ENCODE results near the gene NOC4L. TPM values are rescaled to one million over a fixed set of nuclear protein-coding genes. Genes with fewer than 3 reads are reported as not detected.

Gene NOC4L
- total RNA-seq, 1 donor from 2014 or later = 36.4 TPM

DNA sequence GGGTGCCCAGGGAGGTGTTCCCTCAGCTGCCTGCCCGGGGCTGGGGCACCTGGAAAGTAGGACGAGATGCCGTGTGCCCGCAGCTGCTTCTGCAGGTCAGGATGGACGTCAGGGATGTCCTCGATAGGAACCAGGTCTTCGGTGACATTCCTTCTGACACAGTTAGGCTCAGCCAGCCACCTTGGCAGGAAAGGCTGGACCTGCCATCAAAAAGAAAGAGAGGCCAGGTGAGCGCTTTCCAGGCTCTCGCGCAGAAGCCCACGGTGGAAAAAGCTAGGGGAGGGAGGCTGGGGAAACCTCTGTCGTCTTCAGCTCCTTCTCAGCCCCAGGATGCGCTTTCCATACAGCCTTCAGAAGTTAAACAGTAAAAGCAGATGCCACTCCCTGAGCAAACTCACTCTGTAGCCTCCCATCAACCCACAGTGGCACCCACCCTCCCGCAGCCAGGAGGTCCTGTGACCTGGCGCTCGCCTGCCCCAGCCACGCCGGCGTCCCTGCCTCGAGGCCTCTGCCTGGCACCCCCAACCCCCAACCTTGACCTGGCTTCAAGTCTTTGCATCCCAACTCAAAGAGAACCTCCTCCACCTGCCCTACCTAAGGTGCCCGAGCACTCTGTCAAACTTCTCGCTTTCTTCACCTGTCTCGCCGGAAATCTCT is 1.4 kb upstream of the NOC4L start:
- peak overlapping the region; percentile 79 for H3K4me3 Mint-ChIP-seq
- H3K27me3 Mint-ChIP-seq (ENCODE audit: low read depth) = peaks cover 6% of the 10 kb centered on the region
- no peak overlapping the region for H3K27ac Mint-ChIP-seq (ENCODE audit: unreplicated experiment)
- H3K36me3 Mint-ChIP-seq (ENCODE audit: low read depth) = peaks cover 10% of the 10 kb centered on the region
- no peak for DNase-seq (ENCODE audit: low read depth, low spot score)
- no peaks in the 10 kb centered on the region for H3K9me3 Mint-ChIP-seq
- TF ChIP-seq, protein P1, sequence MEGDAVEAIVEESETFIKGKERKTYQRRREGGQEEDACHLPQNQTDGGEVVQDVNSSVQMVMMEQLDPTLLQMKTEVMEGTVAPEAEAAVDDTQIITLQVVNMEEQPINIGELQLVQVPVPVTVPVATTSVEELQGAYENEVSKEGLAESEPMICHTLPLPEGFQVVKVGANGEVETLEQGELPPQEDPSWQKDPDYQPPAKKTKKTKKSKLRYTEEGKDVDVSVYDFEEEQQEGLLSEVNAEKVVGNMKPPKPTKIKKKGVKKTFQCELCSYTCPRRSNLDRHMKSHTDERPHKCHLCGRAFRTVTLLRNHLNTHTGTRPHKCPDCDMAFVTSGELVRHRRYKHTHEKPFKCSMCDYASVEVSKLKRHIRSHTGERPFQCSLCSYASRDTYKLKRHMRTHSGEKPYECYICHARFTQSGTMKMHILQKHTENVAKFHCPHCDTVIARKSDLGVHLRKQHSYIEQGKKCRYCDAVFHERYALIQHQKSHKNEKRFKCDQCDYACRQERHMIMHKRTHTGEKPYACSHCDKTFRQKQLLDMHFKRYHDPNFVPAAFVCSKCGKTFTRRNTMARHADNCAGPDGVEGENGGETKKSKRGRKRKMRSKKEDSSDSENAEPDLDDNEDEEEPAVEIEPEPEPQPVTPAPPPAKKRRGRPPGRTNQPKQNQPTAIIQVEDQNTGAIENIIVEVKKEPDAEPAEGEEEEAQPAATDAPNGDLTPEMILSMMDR (conservative IDR thresholded peaks at IDR 0.05) = no peak
- H3K4me1 Mint-ChIP-seq = peaks cover 18% of the 10 kb centered on the region

- peak overlapping the region; percentile 79 for H3K4me3 Mint-ChIP-seq
- TF ChIP-seq, protein P1 (conservative IDR thresholded peaks at IDR 0.05) = no peak
- H3K4me1 Mint-ChIP-seq = peaks cover 18% of the 10 kb centered on the region
- H3K27ac Mint-ChIP-seq (ENCODE audit: unreplicated experiment) = no peak overlapping the region
- H3K36me3 Mint-ChIP-seq (ENCODE audit: low read depth) = peaks cover 7% of the 10 kb centered on the region
- no peaks in the 10 kb centered on the region for H3K9me3 Mint-ChIP-seq
- peaks cover 4% of the 10 kb centered on the region for H3K27me3 Mint-ChIP-seq (ENCODE audit: low read depth)
- no peak for DNase-seq (ENCODE audit: low read depth, low spot score)
Measured at GRCh38 chr12:132143336-132144071, 753 bp upstream of the NOC4L start.

GRCh38 chr12:132144810-132145168 is 532 bp downstream of the NOC4L start:
- Mint-ChIP-seq H3K4me1 (peaks cover 18% of the 10 kb centered on the region), H3K36me3 (ENCODE audit: low read depth) (peaks cover 3% of the 10 kb centered on the region), H3K27me3 (ENCODE audit: low read depth) (peaks cover 4% of the 10 kb centered on the region), H3K27ac (ENCODE audit: unreplicated experiment) (no peak overlapping the region), H3K9me3 (no peaks in the 10 kb centered on the region), H3K4me3 (peak overlapping the region; percentile 88)
- no peak for DNase-seq (ENCODE audit: low read depth, low spot score)
- TF ChIP-seq, protein P1 (conservative IDR thresholded peaks at IDR 0.05) = no peak

DNA sequence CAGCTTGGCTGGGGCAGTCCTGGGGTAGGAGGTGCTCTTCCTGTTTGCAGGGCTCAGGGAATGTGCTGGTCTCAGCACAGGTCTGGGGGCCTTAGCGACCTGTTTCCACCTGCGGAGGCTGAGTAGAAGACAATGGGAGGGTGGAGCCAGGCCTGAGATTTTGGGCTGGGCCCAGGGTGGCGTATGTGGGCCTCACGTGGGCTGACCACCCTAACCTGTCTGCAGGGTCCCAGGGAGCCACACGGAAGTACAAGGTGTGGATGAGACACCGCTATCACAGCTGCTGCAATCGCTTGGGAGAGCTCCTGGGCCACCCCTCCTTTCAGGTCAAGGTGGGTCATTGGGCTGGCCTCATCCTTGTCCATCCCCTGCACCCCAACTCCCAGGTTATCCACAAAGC is 1.1 kb downstream of the NOC4L start:
- Mint-ChIP-seq H3K27me3 (ENCODE audit: low read depth) (peaks cover 4% of the 10 kb centered on the region), H3K4me3 (peak overlapping the region; percentile 88), H3K36me3 (ENCODE audit: low read depth) (peaks cover 2% of the 10 kb centered on the region), H3K9me3 (no peaks in the 10 kb centered on the region), H3K4me1 (peaks cover 18% of the 10 kb centered on the region), H3K27ac (ENCODE audit: unreplicated experiment) (no peak overlapping the region)
- TF ChIP-seq, protein P1 (conservative IDR thresholded peaks at IDR 0.05) = no peak
- no peak for DNase-seq (ENCODE audit: low read depth, low spot score)

- TF ChIP-seq, protein P1 (conservative IDR thresholded peaks at IDR 0.05) = no peak
- Mint-ChIP-seq H3K9me3 (no peaks in the 10 kb centered on the region), H3K4me1 (peaks cover 18% of the 10 kb centered on the region), H3K4me3 (peak overlapping the region; percentile 88), H3K27me3 (ENCODE audit: low read depth) (peaks cover 4% of the 10 kb centered on the region), H3K36me3 (ENCODE audit: low read depth) (peaks cover 2% of the 10 kb centered on the region), H3K27ac (ENCODE audit: unreplicated experiment) (peak overlapping the region; percentile 69)
- no peak for DNase-seq (ENCODE audit: low read depth, low spot score)
Measured at GRCh38 chr12:132146098-132146497, 1.8 kb downstream of the NOC4L start.

All from neural crest cell (in vitro differentiated cells).